ENCODE measurements around the gene ISLR. TPM values are rescaled to one million over a fixed set of nuclear protein-coding genes. Genes with fewer than 3 reads are reported as not detected.

Gene ISLR
- polyA plus RNA-seq = 10 to 100 TPM in 2 of 4 donors, 1 to 10 TPM in 1, under 1 TPM in 1; 0.45 to 10.5 (median 5.6) TPM
- long read RNA-seq, donor 1 = 0 reads
- long read RNA-seq, donor 2, partial matches to known transcripts = 0 of 2 reads
- long read RNA-seq, donor 2, other reads (novel, unspliced or antisense) = 0 of 2 reads
- long read RNA-seq, donor 3, transcript ISLR-201 (2 exons, 2,371 nt) = major isoform, 5 of 45 reads
- long read RNA-seq, donor 3, partial matches to known transcripts = 37 of 45 reads
- long read RNA-seq, donor 3, other reads (novel, unspliced or antisense) = 0 of 45 reads
- long read RNA-seq, donor 4 = 0 reads
- long read RNA-seq, donor 5, partial matches to known transcripts = 0 of 1 reads
- long read RNA-seq, donor 5, other reads (novel, unspliced or antisense) = 0 of 1 reads
- long read RNA-seq, donor 6, transcript ISLR-201 (2 exons, 2,371 nt) = major isoform, 6 of 7 reads
- long read RNA-seq, donor 6, partial matches to known transcripts = 0 of 7 reads
- long read RNA-seq, donor 6, other reads (novel, unspliced or antisense) = 0 of 7 reads
- long read RNA-seq, donor 7, transcript ISLR-201 (2 exons, 2,371 nt) = major isoform, 12 of 24 reads
- long read RNA-seq, donor 7, transcript ISLR-202 (2 exons, 2,175 nt) = major isoform, 12 of 24 reads
- long read RNA-seq, donor 7, partial matches to known transcripts = 0 of 24 reads
- long read RNA-seq, donor 7, other reads (novel, unspliced or antisense) = 0 of 24 reads
- long read RNA-seq, donor 8, transcript ISLR-201 (2 exons, 2,371 nt) = major isoform, 6 of 36 reads
- long read RNA-seq, donor 8, partial matches to known transcripts = 28 of 36 reads
- long read RNA-seq, donor 8, other reads (novel, unspliced or antisense) = 0 of 36 reads
- long read RNA-seq, donor 9, partial matches to known transcripts = 0 of 4 reads
- long read RNA-seq, donor 9, other reads (novel, unspliced or antisense) = 0 of 4 reads
- long read RNA-seq, donor 10, transcript ISLR-201 (2 exons, 2,371 nt) = major isoform, 19 of 28 reads
- long read RNA-seq, donor 10, transcript ISLR-202 (2 exons, 2,175 nt) = minor isoform, 9 of 28 reads
- long read RNA-seq, donor 10, partial matches to known transcripts = 0 of 28 reads
- long read RNA-seq, donor 10, other reads (novel, unspliced or antisense) = 0 of 28 reads

- DNase-seq (no peak), FAIRE-seq (no peak)
Observed at GRCh38 chr15:74173380-74174218, at the start of gene ISLR. TSS of gene ISLR (plus strand) at chr15:74173710. CDS start at chr15:74174859, 1,149 bp downstream.

DNA sequence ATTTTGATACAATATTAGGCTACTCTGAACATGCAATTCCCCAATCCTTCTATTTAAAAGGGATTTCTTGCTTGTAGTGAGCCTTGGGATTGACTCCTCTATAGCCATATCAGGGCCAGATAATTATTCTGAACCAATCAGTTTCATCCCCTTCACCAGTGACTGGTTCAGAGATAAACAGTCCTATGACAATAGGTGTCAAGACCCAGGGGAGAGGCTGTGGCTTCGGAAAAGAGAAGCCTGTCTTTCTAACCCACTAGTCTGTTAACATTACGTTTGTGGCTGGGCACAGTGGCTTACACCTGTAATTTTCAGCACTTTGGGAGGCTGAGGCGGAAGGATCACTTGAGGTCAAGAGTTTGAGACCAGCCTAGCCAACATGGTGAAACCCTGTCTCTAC lies 49.3 kb upstream of the ISLR start:
- Histone ChIP-seq H3K27ac (ENCODE audit: low read depth in 1 of 3, low read length in 2 of 3) (no peak overlapping the region), H3K4me3 (ENCODE audit: low read depth in 1 of 3, low read length in 3 of 3) (no peak overlapping the region), H3K36me3 (ENCODE audit: control insufficient read depth in 3 of 3, insufficient read depth in 2 of 3, low read depth in 1 of 3, low read length in 3 of 3) (no peaks in the 10 kb centered on the region), H3K4me1 (ENCODE audit: control insufficient read depth in 3 of 3, insufficient read depth in 2 of 3, low read depth in 1 of 3, low read length in 2 of 3) (peaks cover 0 to 11% (median 0%) of the 10 kb centered on the region in 3 donors), H3K9me3 (ENCODE audit: control insufficient read depth in 2 of 2, insufficient read depth in 1 of 2, low read depth in 1 of 2, low read length in 1 of 2) (no peaks in the 10 kb centered on the region), H3K27me3 (ENCODE audit: control insufficient read depth in 3 of 3, insufficient read depth in 3 of 3, low read length in 3 of 3) (peaks cover 4 to 70% (median 14%) of the 10 kb centered on the region in 3 donors)
- DNase-seq (no peak), FAIRE-seq (no peak)
- 60 to 81% (median 69%) methylated on average over 3 of the region's 3 CpGs for WGBS, 3 donors

More at GRCh38 chr15:74173380-74174218, at the start of gene ISLR:
- Histone ChIP-seq H3K27ac (ENCODE audit: low read depth in 1 of 3, low read length in 2 of 3) (peak within 1 kb of the TSS in 2 of 3 donors; percentile 63 to 67), H3K27me3 (ENCODE audit: control insufficient read depth in 3 of 3, insufficient read depth in 3 of 3, low read length in 3 of 3) (no peaks in the 10 kb centered on the region), H3K9me3 (ENCODE audit: control insufficient read depth in 2 of 2, insufficient read depth in 1 of 2, low read depth in 1 of 2, low read length in 1 of 2) (no peaks in the 10 kb centered on the region), H3K4me1 (ENCODE audit: control insufficient read depth in 3 of 3, insufficient read depth in 2 of 3, low read depth in 1 of 3, low read length in 2 of 3) (peaks cover 0 to 3% (median 0%) of the 10 kb centered on the region in 3 donors), H3K36me3 (ENCODE audit: control insufficient read depth in 3 of 3, insufficient read depth in 2 of 3, low read depth in 1 of 3, low read length in 3 of 3) (peaks cover 0 to 5% (median 0%) of the 10 kb centered on the region in 3 donors), H3K4me3 (ENCODE audit: low read depth in 1 of 3, low read length in 3 of 3) (peak within 1 kb of the TSS in 1 of 3 donors; percentile 37)
- 56 to 63% (median 62%) methylated on average over 20 of the region's 20 CpGs for WGBS, 3 donors

- peaks cover 5 to 76% (median 19%) of the 10 kb centered on the region in 3 donors for H3K27me3 ChIP-seq (ENCODE audit: control insufficient read depth in 3 of 3, insufficient read depth in 3 of 3, low read length in 3 of 3)
- DNase-seq (no peak), FAIRE-seq (no peak)
- H3K36me3 ChIP-seq (ENCODE audit: control insufficient read depth in 3 of 3, insufficient read depth in 2 of 3, low read depth in 1 of 3, low read length in 3 of 3) = no peaks in the 10 kb centered on the region
- H3K27ac ChIP-seq (ENCODE audit: low read depth in 1 of 3, low read length in 2 of 3) = no peak overlapping the region
- no peaks in the 10 kb centered on the region for H3K9me3 ChIP-seq (ENCODE audit: control insufficient read depth in 2 of 2, insufficient read depth in 1 of 2, low read depth in 1 of 2, low read length in 1 of 2)
- no peak overlapping the region for H3K4me3 ChIP-seq (ENCODE audit: low read depth in 1 of 3, low read length in 3 of 3)
- H3K4me1 ChIP-seq (ENCODE audit: control insufficient read depth in 3 of 3, insufficient read depth in 2 of 3, low read depth in 1 of 3, low read length in 2 of 3) = peaks cover 0 to 11% (median 0%) of the 10 kb centered on the region in 3 donors
- WGBS, 3 donors = 64 to 71% (median 68%) methylated on average over 7 of the region's 7 CpGs
Observed at GRCh38 chr15:74124759-74125158, 48.8 kb upstream of the ISLR start.

- 8 to 11% (median 9%) methylated on average over 43 to 44 of the region's 44 CpGs for WGBS, 3 donors
- H3K4me3 ChIP-seq (ENCODE audit: low read depth in 1 of 3, low read length in 3 of 3) = peak overlapping the region in 1 of 3 donors; percentile 19
- FAIRE-seq (no peak), DNase-seq (peak; percentile 74 to 90)
- H3K27ac ChIP-seq (ENCODE audit: low read depth in 1 of 3, low read length in 2 of 3) = no peak overlapping the region
- H3K9me3 ChIP-seq (ENCODE audit: control insufficient read depth in 2 of 2, insufficient read depth in 1 of 2, low read depth in 1 of 2, low read length in 1 of 2) = peaks cover 0 to 4% of the 10 kb centered on the region in 2 donors
- H3K4me1 ChIP-seq (ENCODE audit: control insufficient read depth in 3 of 3, insufficient read depth in 2 of 3, low read depth in 1 of 3, low read length in 2 of 3) = peaks cover 0 to 15% (median 0%) of the 10 kb centered on the region in 3 donors
- peaks cover 17 to 87% (median 28%) of the 10 kb centered on the region in 3 donors for H3K27me3 ChIP-seq (ENCODE audit: control insufficient read depth in 3 of 3, insufficient read depth in 3 of 3, low read length in 3 of 3)
- H3K36me3 ChIP-seq (ENCODE audit: control insufficient read depth in 3 of 3, insufficient read depth in 2 of 3, low read depth in 1 of 3, low read length in 3 of 3) = no peaks in the 10 kb centered on the region
Observed at GRCh38 chr15:74127255-74127953, 46.1 kb upstream of the ISLR start.

- FAIRE-seq (no peak), DNase-seq (no peak)
- Histone ChIP-seq H3K9me3 (ENCODE audit: control insufficient read depth in 2 of 2, insufficient read depth in 1 of 2, low read depth in 1 of 2, low read length in 1 of 2) (peaks cover 0 to 11% of the 10 kb centered on the region in 2 donors), H3K27ac (ENCODE audit: low read depth in 1 of 3, low read length in 2 of 3) (no peak overlapping the region), H3K4me3 (ENCODE audit: low read depth in 1 of 3, low read length in 3 of 3) (peak overlapping the region in 1 of 3 donors; percentile 19), H3K4me1 (ENCODE audit: control insufficient read depth in 3 of 3, insufficient read depth in 2 of 3, low read depth in 1 of 3, low read length in 2 of 3) (peaks cover 0 to 15% (median 0%) of the 10 kb centered on the region in 3 donors), H3K36me3 (ENCODE audit: control insufficient read depth in 3 of 3, insufficient read depth in 2 of 3, low read depth in 1 of 3, low read length in 3 of 3) (no peaks in the 10 kb centered on the region), H3K27me3 (ENCODE audit: control insufficient read depth in 3 of 3, insufficient read depth in 3 of 3, low read length in 3 of 3) (peaks cover 17 to 87% (median 34%) of the 10 kb centered on the region in 3 donors)
- 5 to 10% (median 7%) methylated on average over 48 to 53 of the region's 53 CpGs for WGBS, 3 donors
Observed at GRCh38 chr15:74127954-74128784, 45.3 kb upstream of the ISLR start.

DNA sequence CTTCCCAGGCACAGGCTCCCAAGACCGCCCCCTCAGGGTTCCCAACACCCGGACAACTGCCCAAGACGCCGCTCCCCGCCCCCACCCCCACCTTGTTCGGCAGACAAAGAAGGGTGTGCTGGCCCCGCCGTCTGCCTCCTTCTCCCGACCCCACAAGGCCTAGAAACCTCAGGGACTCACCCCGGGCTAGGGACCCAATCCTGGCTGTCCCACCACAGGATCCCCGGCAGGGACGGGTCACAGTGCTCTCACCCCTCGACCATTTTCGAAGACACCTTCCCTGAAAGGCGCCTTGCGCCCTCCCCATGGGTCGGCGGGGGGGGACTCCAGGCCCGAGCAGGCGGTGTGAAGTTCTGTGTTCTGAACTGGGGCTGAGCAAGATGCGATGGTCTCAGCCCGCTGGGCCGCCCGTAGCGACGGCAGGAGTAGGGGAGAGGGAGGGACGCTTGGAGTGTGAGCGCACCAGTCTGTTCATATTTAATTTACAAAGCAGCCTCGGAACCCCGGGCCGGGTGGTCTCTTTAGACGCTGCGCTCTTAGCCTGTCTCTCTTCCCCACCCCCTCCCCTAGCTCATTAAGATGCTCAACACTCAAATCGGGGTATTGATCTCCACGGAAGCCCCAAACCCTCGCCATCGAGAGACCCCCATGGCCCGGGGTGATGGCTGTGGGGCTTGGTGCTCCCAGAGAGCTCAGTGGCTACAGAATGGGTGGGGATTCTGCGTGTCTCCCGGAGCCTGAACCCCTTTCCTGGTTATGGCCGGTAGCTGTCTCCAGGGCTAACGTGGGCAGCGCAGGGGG lies 44.5 kb upstream of the ISLR start:
- peaks cover 0 to 15% of the 10 kb centered on the region in 2 donors for H3K9me3 ChIP-seq (ENCODE audit: control insufficient read depth in 2 of 2, insufficient read depth in 1 of 2, low read depth in 1 of 2, low read length in 1 of 2)
- WGBS, 3 donors = 9 to 14% (median 12%) methylated on average over 38 to 43 of the region's 43 CpGs
- H3K27me3 ChIP-seq (ENCODE audit: control insufficient read depth in 3 of 3, insufficient read depth in 3 of 3, low read length in 3 of 3) = peaks cover 19 to 93% (median 39%) of the 10 kb centered on the region in 3 donors
- H3K36me3 ChIP-seq (ENCODE audit: control insufficient read depth in 3 of 3, insufficient read depth in 2 of 3, low read depth in 1 of 3, low read length in 3 of 3) = no peaks in the 10 kb centered on the region
- no peak for FAIRE-seq
- no peak overlapping the region for H3K27ac ChIP-seq (ENCODE audit: low read depth in 1 of 3, low read length in 2 of 3)
- peaks cover 0 to 15% (median 0%) of the 10 kb centered on the region in 3 donors for H3K4me1 ChIP-seq (ENCODE audit: control insufficient read depth in 3 of 3, insufficient read depth in 2 of 3, low read depth in 1 of 3, low read length in 2 of 3)
- DNase-seq = no peak
- no peak overlapping the region for H3K4me3 ChIP-seq (ENCODE audit: low read depth in 1 of 3, low read length in 3 of 3)
